Activated CD8-positive, alpha-beta T cell treated with anti-CD3 and anti-CD28 coated beads for 36 hours (primary cell): ENCODE data around the gene ALG1. TPM values are rescaled to one million over a fixed set of nuclear protein-coding genes. Genes with fewer than 3 reads are reported as not detected.

Experiments used
- ATAC-seq: fragments of 200-7000 bp; cut with Tn5 transposase; one replicate; pipeline ENCODE4 v1.10.0; 2021; ENCODE audit warnings: mild to moderate bottlenecking, moderate library complexity
- CTCF ChIA-PET: fragments of 350-600 bp; sonication (Branson Sonifier 250); formaldehyde crosslinking; loops from one replicate; lab custom pipeline; 2021; ENCODE audit warnings: antibody characterized with exemption; lab: Charles Lee
- POLR2A ChIA-PET: fragments of 350-600 bp; sonication (Branson Sonifier 250); formaldehyde crosslinking; loops from one replicate; lab custom pipeline; 2021; ENCODE audit warnings: antibody characterized with exemption; lab: Charles Lee
- DNase-seq: peaks from one replicate; pipeline ENCODE4 v3.0.0-alpha.2; 2020
- H3K27ac Mint-ChIP-seq: one replicate; pipeline ENCODE4 v1.8.0; 2021; ENCODE audit warnings: mild to moderate bottlenecking, mixed read lengths
- H3K27me3 Mint-ChIP-seq: one replicate; pipeline ENCODE4 v1.8.0; 2021; ENCODE audit warnings: mixed read lengths
- H3K36me3 Mint-ChIP-seq: one replicate; pipeline ENCODE4 v1.8.0; 2021; ENCODE audit warnings: low read depth, mixed read lengths
- H3K4me1 Mint-ChIP-seq: one replicate; pipeline ENCODE4 v1.8.0; 2021; ENCODE audit warnings: low read depth, mixed read lengths
- H3K4me3 Mint-ChIP-seq: one replicate; pipeline ENCODE4 v1.8.0; 2021; ENCODE audit warnings: mild to moderate bottlenecking, moderate library complexity, mixed read lengths
- H3K9me3 Mint-ChIP-seq: one replicate; pipeline ENCODE4 v1.8.0; 2021; ENCODE audit warnings: mixed read lengths
- CTCF ChIP-seq: fragments of 200-600 bp; IDR thresholded peaks from one replicate; pipeline ENCODE4 v1.8.0; 2022; ENCODE audit warnings: antibody characterized with exemption, mild to moderate bottlenecking
- intact Hi-C: fragments of 100-400 bp; cut with micrococcal nuclease; formaldehyde crosslinking; loops from one replicate; pipeline ENCODE4 v1.10.0; 2022
- total RNA-seq, 2 experiments: library from RNA; stranded (reverse); gene quantifications; one replicate each; pipeline ENCODE4 v1.2.3, GENCODE V29; 2021

ALG1 gene
- total RNA-seq, 2 experiments from 2014 or later: 16.8 to 17.2 TPM

- POLR2A ChIA-PET: interaction anchor here (0.7 kb wide), 1 partner anchor 32 kb away, joined by 3 read pairs; the partner anchor contains the start of gene NAGPA
Observed at GRCh38 chr16:5066511-5066910, 5.1 kb upstream of the ALG1 start.

GRCh38 chr16:5069048-5069447 is 2.6 kb upstream of the ALG1 start:
- no peak for TF ChIP-seq CTCF
- H3K36me3 Mint-ChIP-seq: peaks cover 7% of the 10 kb centered on the region

More at GRCh38 chr16:5066511-5066910, 5.1 kb upstream of the ALG1 start:
- no peak for TF ChIP-seq CTCF
- no peak overlapping the region for H3K27ac Mint-ChIP-seq
- intact Hi-C loops: no loop called here
- H3K27me3 Mint-ChIP-seq: no peaks in the 10 kb centered on the region
- no peak for DNase-seq
- no peaks in the 10 kb centered on the region for H3K36me3 Mint-ChIP-seq
- no peak for ATAC-seq
- H3K9me3 Mint-ChIP-seq: no peaks in the 10 kb centered on the region
- peaks cover 9% of the 10 kb centered on the region for H3K4me1 Mint-ChIP-seq
- H3K4me3 Mint-ChIP-seq: no peak overlapping the region
- CTCF ChIA-PET: no interaction called here

DNA sequence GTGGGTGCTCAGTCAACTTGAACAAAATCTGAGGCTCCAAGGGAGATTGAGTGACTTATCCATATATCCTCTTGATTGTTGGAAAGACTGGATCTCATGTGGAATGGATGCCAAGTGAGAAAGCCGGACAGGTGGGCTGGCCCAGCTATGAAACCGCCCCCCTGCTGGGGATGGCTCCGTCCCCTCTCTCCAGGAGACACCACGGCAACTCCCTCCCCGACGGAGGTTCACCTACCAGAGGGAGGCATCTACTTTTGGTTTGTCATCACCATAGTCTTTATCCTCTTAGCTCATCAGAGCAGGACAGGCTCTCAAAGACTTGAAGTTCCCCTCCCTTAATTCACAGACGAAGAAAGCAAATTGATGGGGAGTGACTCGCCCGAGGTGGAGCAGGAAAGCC is 1.8 kb upstream of the ALG1 start:
- no peak for DNase-seq
- ATAC-seq: no peak
- Mint-ChIP-seq H3K4me1 (peaks cover 26% of the 10 kb centered on the region), H3K9me3 (no peaks in the 10 kb centered on the region), H3K27ac (no peak overlapping the region), H3K36me3 (peaks cover 9% of the 10 kb centered on the region), H3K4me3 (no peak overlapping the region), H3K27me3 (no peaks in the 10 kb centered on the region)
- no peak for TF ChIP-seq CTCF
- CTCF ChIA-PET: interaction anchor here (0.9 to 2.6 kb wide), 2 partner anchors 13 to 23 kb away, joined by 3 to 8 read pairs; no protein-coding TSS in a partner anchor
- POLR2A ChIA-PET: no interaction called here
- intact Hi-C loops: no loop called here

More at GRCh38 chr16:5069048-5069447, 2.6 kb upstream of the ALG1 start:
- Mint-ChIP-seq H3K27ac (no peak overlapping the region), H3K4me1 (peaks cover 21% of the 10 kb centered on the region), H3K9me3 (no peaks in the 10 kb centered on the region), H3K27me3 (no peaks in the 10 kb centered on the region), H3K4me3 (no peak overlapping the region)
- CTCF ChIA-PET: interaction anchor here (2.6 kb wide), 1 partner anchor 23 kb away, joined by 8 read pairs; no protein-coding TSS in a partner anchor
- ATAC-seq (no peak), DNase-seq (no peak)
- intact Hi-C loops: no loop called here
- POLR2A ChIA-PET: no interaction called here

DNA sequence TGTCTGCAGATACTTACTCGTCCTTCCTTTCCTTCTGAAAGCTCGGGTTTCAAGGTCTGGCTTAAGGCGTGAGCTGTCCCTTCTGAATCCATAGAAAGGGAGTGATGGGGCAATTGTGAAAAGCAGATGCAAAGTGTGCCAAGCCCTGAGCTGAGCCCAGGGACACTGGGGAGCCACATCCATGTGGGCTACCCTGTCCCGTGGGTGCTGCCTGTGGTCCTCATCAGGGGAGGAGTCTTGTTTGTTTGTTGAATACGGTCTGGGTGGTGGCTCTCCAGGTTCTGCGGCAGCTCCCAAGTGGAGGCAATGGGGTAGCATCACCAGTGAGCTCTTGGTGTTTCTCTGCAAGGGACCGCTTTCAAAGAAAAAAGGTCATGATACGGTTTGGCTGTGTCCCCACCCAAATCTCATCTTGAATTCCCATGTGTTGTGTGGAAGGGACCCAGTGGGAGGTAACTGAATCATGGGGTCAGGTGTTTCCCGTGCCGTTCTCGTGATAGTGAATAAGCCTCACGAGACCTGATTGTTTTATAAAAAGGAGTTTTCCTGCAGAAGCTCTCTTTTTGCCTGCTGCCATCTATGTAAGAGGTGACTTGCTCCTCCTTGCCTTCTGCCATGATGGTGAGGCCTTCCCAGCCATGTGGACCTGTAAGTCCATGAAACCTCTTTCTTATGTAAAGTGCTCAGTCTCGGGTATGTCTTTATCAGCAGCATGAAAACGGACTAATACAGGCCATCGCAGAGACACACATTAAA is 1.0 kb upstream of the ALG1 start:
- no peaks in the 10 kb centered on the region for H3K9me3 Mint-ChIP-seq
- ATAC-seq (no peak), DNase-seq (no peak)
- H3K4me3 Mint-ChIP-seq: peak overlapping the region; percentile 94
- intact Hi-C loops: no loop called here
- peaks cover 26% of the 10 kb centered on the region for H3K4me1 Mint-ChIP-seq
- TF ChIP-seq CTCF: no peak
- no peaks in the 10 kb centered on the region for H3K27me3 Mint-ChIP-seq
- ChIA-PET POLR2A (interaction anchor here (1.1 to 2.0 kb wide), 3 partner anchors 12 to 36 kb away, joined by 3 to 8 read pairs (median 6); no protein-coding TSS in a partner anchor), CTCF (interaction anchor here (0.9 to 2.6 kb wide), 3 partner anchors 14 to 22 kb away, joined by 3 to 8 read pairs (median 3); no protein-coding TSS in a partner anchor)
- peak overlapping the region; percentile 96 for H3K27ac Mint-ChIP-seq
- peaks cover 16% of the 10 kb centered on the region for H3K36me3 Mint-ChIP-seq

GRCh38 chr16:5071341-5071680 is 332 bp upstream of the ALG1 start:
- peak overlapping the region; percentile 94 for H3K4me3 Mint-ChIP-seq
- no peak for DNase-seq
- no peak for ATAC-seq
- H3K36me3 Mint-ChIP-seq: peaks cover 20% of the 10 kb centered on the region
- H3K27ac Mint-ChIP-seq: peak overlapping the region; percentile 96
- intact Hi-C loops: no loop called here
- no peaks in the 10 kb centered on the region for H3K9me3 Mint-ChIP-seq
- no peaks in the 10 kb centered on the region for H3K27me3 Mint-ChIP-seq
- CTCF ChIA-PET: interaction anchor here (1.0 to 2.6 kb wide), 3 partner anchors 15 to 21 kb away, joined by 3 to 8 read pairs (median 3); no protein-coding TSS in a partner anchor
- POLR2A ChIA-PET: interaction anchor here (1.1 to 2.0 kb wide), 3 partner anchors 11 to 37 kb away, joined by 3 to 8 read pairs (median 6); no protein-coding TSS in a partner anchor
- peaks cover 26% of the 10 kb centered on the region for H3K4me1 Mint-ChIP-seq
- TF ChIP-seq CTCF: no peak
